ENCODE data around the gene SDC4. TPM values are rescaled to one million over a fixed set of nuclear protein-coding genes. Genes with fewer than 3 reads are reported as not detected.

The SDC4 gene
- total and polyA plus RNA-seq, 8 donors: 27.4 to 343 (median 80.1) TPM

GRCh38 chr20:45378191-45378590 is 30.0 kb upstream of the SDC4 start, which contains the start of gene TP53TG5:
Gene TP53TG5 (minus strand): TSS chr20:45378325. CDS start chr20:45378236, 89 bp downstream.
- Histone ChIP-seq H3K27ac (no peak within 1 kb of the TSS), H3K4me1 (peaks cover 5 to 10% (median 9%) of the 10 kb centered on the region in 4 donors), H3K9me3 (no peaks in the 10 kb centered on the region), H3K36me3 (peaks cover 0 to 17% (median 8%) of the 10 kb centered on the region in 4 donors), H3K27me3 (no peaks in the 10 kb centered on the region), H3K4me3 (no peak within 1 kb of the TSS)
- intact Hi-C loops (cut with DNase I; ENCODE audit: low total_unique reads): loop anchor here (5.0 kb wide), 1 partner anchor 54 kb away; no protein-coding TSS in a partner anchor
- WGBS, 5 donors: 75 to 89% (median 85%) methylated on average over 1 of the region's 1 CpG
- TF ChIP-seq CTCF (IDR thresholded peaks at IDR 0.05): no peak
- no peak for TF ChIP-seq POLR2A (IDR thresholded peaks at IDR 0.05)
- TF ChIP-seq EP300 (IDR thresholded peaks at IDR 0.05): no peak
- no peak for TF ChIP-seq POLR2AphosphoS5 (IDR thresholded peaks at IDR 0.05)
- no peak for DNase-seq

- no peak for DNase-seq
- no peak for TF ChIP-seq EP300 (IDR thresholded peaks at IDR 0.05)
- TF ChIP-seq CTCF (IDR thresholded peaks at IDR 0.05): no peak
- TF ChIP-seq POLR2AphosphoS5 (IDR thresholded peaks at IDR 0.05): no peak
- no peak for TF ChIP-seq POLR2A (IDR thresholded peaks at IDR 0.05)
- H3K9me3 ChIP-seq: no peaks in the 10 kb centered on the region
- no peaks in the 10 kb centered on the region for H3K27me3 ChIP-seq
- H3K4me1 ChIP-seq: peaks cover 14 to 19% (median 18%) of the 10 kb centered on the region in 4 donors
- 79 to 93% (median 82%) methylated on average over 9 to 11 of the region's 11 CpGs for WGBS, 5 donors
- no peak overlapping the region for H3K27ac ChIP-seq
- no peak overlapping the region for H3K4me3 ChIP-seq
- H3K36me3 ChIP-seq: peaks cover 0 to 17% (median 8%) of the 10 kb centered on the region in 4 donors
- intact Hi-C loops (cut with DNase I; ENCODE audit: low total_unique reads): loop anchor here (5.0 kb wide), 1 partner anchor 55 kb away; no protein-coding TSS in a partner anchor
Observed at GRCh38 chr20:45377269-45377668, 29.0 kb upstream of the SDC4 start.

GRCh38 chr20:45374966-45375365 is 26.7 kb upstream of the SDC4 start:
- no peaks in the 10 kb centered on the region for H3K27me3 ChIP-seq
- H3K4me3 ChIP-seq: no peak overlapping the region
- WGBS, 5 donors: 92 to 96% (median 95%) methylated on average over 10 to 14 of the region's 14 CpGs
- intact Hi-C loops (cut with DNase I; ENCODE audit: low total_unique reads): loop anchor here (5.0 kb wide), 1 partner anchor 57 kb away; no protein-coding TSS in a partner anchor
- H3K27ac ChIP-seq: no peak overlapping the region
- no peaks in the 10 kb centered on the region for H3K9me3 ChIP-seq
- no peak for DNase-seq
- peaks cover 0 to 17% (median 8%) of the 10 kb centered on the region in 4 donors for H3K36me3 ChIP-seq
- TF ChIP-seq CTCF (IDR thresholded peaks at IDR 0.05) (no peak), POLR2AphosphoS5 (IDR thresholded peaks at IDR 0.05) (no peak), EP300 (IDR thresholded peaks at IDR 0.05) (no peak), POLR2A (IDR thresholded peaks at IDR 0.05) (no peak)
- H3K4me1 ChIP-seq: peaks cover 14 to 25% (median 20%) of the 10 kb centered on the region in 4 donors

GRCh38 chr20:45374101-45374467 is 25.9 kb upstream of the SDC4 start:
- H3K27ac ChIP-seq: peak overlapping the region in 4 of 5 donors; percentile 51 to 85 (median 81)
- peaks cover 0 to 17% (median 8%) of the 10 kb centered on the region in 4 donors for H3K36me3 ChIP-seq
- WGBS, 5 donors: 57 to 60% (median 59%) methylated on average over 9 of the region's 9 CpGs
- peak overlapping the region; percentile 45 to 52 (median 50) for H3K4me3 ChIP-seq
- no peaks in the 10 kb centered on the region for H3K9me3 ChIP-seq
- DNase-seq: no peak
- peaks cover 14 to 26% (median 20%) of the 10 kb centered on the region in 4 donors for H3K4me1 ChIP-seq
- no peaks in the 10 kb centered on the region for H3K27me3 ChIP-seq
- TF ChIP-seq EP300 (IDR thresholded peaks at IDR 0.05) (no peak), CTCF (IDR thresholded peaks at IDR 0.05) (no peak), POLR2A (IDR thresholded peaks at IDR 0.05) (no peak), POLR2AphosphoS5 (IDR thresholded peaks at IDR 0.05) (no peak)
- intact Hi-C loops (cut with DNase I; ENCODE audit: low total_unique reads): no loop called here

Measured in stomach (tissue), 9 donors.